ENCODE data around the gene AGAP5. TPM values are rescaled to one million over a fixed set of nuclear protein-coding genes. Genes with fewer than 3 reads are reported as not detected.
A peak's percentile ranks its signal among the peaks of the same experiment; 100 is the strongest.
"Not testable (repeated sequence)": the region's sequence is repeated elsewhere in the genome, so short reads cannot be mapped to it uniquely, and the experiment has no call there.

Gene AGAP5
- total RNA-seq, 6 donors from 2014 or later: 6.6 to 25.1 (median 8.7) TPM

- Histone ChIP-seq H3K36me3 (peaks cover 17 to 70% (median 50%) of the 10 kb centered on the region in 4 donors), H3K9me3 (no peaks in the 10 kb centered on the region), H3K27ac (peak overlapping the region in 2 of 4 donors; percentile 8 to 28), H3K4me1 (no peaks in the 10 kb centered on the region), H3K4me3 (no peak overlapping the region), H3K27me3 (no peaks in the 10 kb centered on the region)
- ATAC-seq (ENCODE audit: low FRiP score in 2 of 2): peak in 1 of 2 donors; percentile 50
- WGBS, 2 donors: 51 to 64% methylated on average over 5 of the region's 5 CpGs
- no peak for DNase-seq
- peak in 1 of 4 donors; percentile 9 for TF ChIP-seq POLR2A (IDR thresholded peaks at IDR 0.05)
- no peak for TF ChIP-seq POLR2AphosphoS5 (IDR thresholded peaks at IDR 0.05)
Observed at GRCh38 chr10:73717556-73717955, 19.6 kb upstream of the AGAP5 start.

- H3K9me3 ChIP-seq: no peaks in the 10 kb centered on the region
- ATAC-seq (ENCODE audit: low FRiP score in 2 of 2) (no peak), DNase-seq (no peak)
- H3K27ac ChIP-seq: no peak overlapping the region
- no peaks in the 10 kb centered on the region for H3K27me3 ChIP-seq
- H3K4me1 ChIP-seq: no peaks in the 10 kb centered on the region
- 91 to 94% methylated on average over 1 of the region's 1 CpG for WGBS, 2 donors
- TF ChIP-seq POLR2A (IDR thresholded peaks at IDR 0.05) (no peak), EP300 (IDR thresholded peaks at IDR 0.05) (no peak), CTCF (IDR thresholded peaks at IDR 0.05) (no peak), POLR2AphosphoS5 (IDR thresholded peaks at IDR 0.05) (no peak)
- H3K4me3 ChIP-seq: no peak overlapping the region
- peaks cover 9 to 66% (median 43%) of the 10 kb centered on the region in 4 donors for H3K36me3 ChIP-seq
Observed at GRCh38 chr10:73716251-73716650, 18.3 kb upstream of the AGAP5 start.

- not testable (repeated sequence) for H3K9me3 ChIP-seq; H3K27me3 ChIP-seq; H3K4me3 ChIP-seq; H3K4me1 ChIP-seq; ATAC-seq (ENCODE audit: low FRiP score in 2 of 2)
- Histone ChIP-seq H3K36me3 (peaks cover 9 to 58% (median 37%) of the 10 kb centered on the region in 4 donors), H3K27ac (peak overlapping the region in 2 of 4 donors; percentile 5 to 60)
- WGBS, 2 donors: 85 to 90% methylated on average over 16 to 17 of the region's 17 CpGs
- peak in 1 of 2 donors; percentile 72 for DNase-seq
Observed at GRCh38 chr10:73715179-73716156, 17.6 kb upstream of the AGAP5 start.

- not testable (repeated sequence) for H3K27me3 ChIP-seq; DNase-seq; H3K27ac ChIP-seq; H3K9me3 ChIP-seq; H3K4me3 ChIP-seq; H3K4me1 ChIP-seq; ATAC-seq (ENCODE audit: low FRiP score in 2 of 2)
- H3K36me3 ChIP-seq: peaks cover 5 to 54% (median 30%) of the 10 kb centered on the region in 4 donors
- 58 to 69% methylated on average over 3 of the region's 3 CpGs for WGBS, 2 donors
Observed at GRCh38 chr10:73714483-73714882, 16.6 kb upstream of the AGAP5 start.

GRCh38 chr10:73713912-73714311 lies 16.0 kb upstream of the AGAP5 start:
- H3K4me3 ChIP-seq; H3K4me1 ChIP-seq; H3K27ac ChIP-seq; DNase-seq; ATAC-seq (ENCODE audit: low FRiP score in 2 of 2); H3K9me3 ChIP-seq; H3K27me3 ChIP-seq: not testable (repeated sequence)
- peaks cover 5 to 50% (median 27%) of the 10 kb centered on the region in 4 donors for H3K36me3 ChIP-seq
- WGBS, 2 donors: 89 to 91% methylated on average over 3 of the region's 3 CpGs

GRCh38 chr10:73711683-73712082 lies 13.8 kb upstream of the AGAP5 start:
- WGBS, 2 donors: 91% methylated on average over 5 of the region's 5 CpGs
- H3K9me3 ChIP-seq; H3K4me3 ChIP-seq; DNase-seq; ATAC-seq (ENCODE audit: low FRiP score in 2 of 2); H3K27ac ChIP-seq; H3K27me3 ChIP-seq; H3K4me1 ChIP-seq: not testable (repeated sequence)
- H3K36me3 ChIP-seq: peaks cover 5 to 27% (median 17%) of the 10 kb centered on the region in 4 donors

- WGBS, 2 donors: 64 to 92% methylated on average over 1 of the region's 1 CpG
- H3K9me3 ChIP-seq; H3K4me1 ChIP-seq; ATAC-seq (ENCODE audit: low FRiP score in 2 of 2); H3K27me3 ChIP-seq; H3K4me3 ChIP-seq; H3K27ac ChIP-seq; DNase-seq: not testable (repeated sequence)
- peaks cover 0 to 18% (median 7%) of the 10 kb centered on the region in 4 donors for H3K36me3 ChIP-seq
Observed at GRCh38 chr10:73708122-73708521, 10.2 kb upstream of the AGAP5 start.

GRCh38 chr10:73707628-73708027 lies 9.7 kb upstream of the AGAP5 start:
- peaks cover 0 to 15% (median 5%) of the 10 kb centered on the region in 4 donors for H3K36me3 ChIP-seq
- not testable (repeated sequence) for H3K9me3 ChIP-seq; DNase-seq; H3K4me1 ChIP-seq; H3K27ac ChIP-seq; ATAC-seq (ENCODE audit: low FRiP score in 2 of 2); H3K27me3 ChIP-seq; H3K4me3 ChIP-seq

- peaks cover 0 to 12% (median 3%) of the 10 kb centered on the region in 4 donors for H3K36me3 ChIP-seq
- ATAC-seq (ENCODE audit: low FRiP score in 2 of 2); H3K9me3 ChIP-seq; H3K4me1 ChIP-seq; H3K27me3 ChIP-seq; DNase-seq; H3K4me3 ChIP-seq: not testable (repeated sequence)
- 100% methylated on average over 2 of the region's 2 CpGs; no CpG with 5 or more reads in 1 of the 2 donors for WGBS, 2 donors
- peak overlapping the region in 1 of 4 donors; percentile 33 for H3K27ac ChIP-seq
Observed at GRCh38 chr10:73706488-73706887, 8.6 kb upstream of the AGAP5 start.

GRCh38 chr10:73705506-73706072 lies 7.7 kb upstream of the AGAP5 start:
- ATAC-seq (ENCODE audit: low FRiP score in 2 of 2): not testable (repeated sequence)

GRCh38 chr10:73703924-73704323 lies 6.0 kb upstream of the AGAP5 start:
- H3K36me3 ChIP-seq: peaks cover 0 to 11% (median 0%) of the 10 kb centered on the region in 4 donors
- ATAC-seq (ENCODE audit: low FRiP score in 2 of 2); H3K27me3 ChIP-seq: not testable (repeated sequence)

More at GRCh38 chr10:73705506-73706072, 7.7 kb upstream of the AGAP5 start:
- not testable (repeated sequence) for H3K27me3 ChIP-seq, H3K4me3 ChIP-seq, H3K9me3 ChIP-seq, H3K4me1 ChIP-seq
- WGBS, 2 donors: 75 to 87% methylated on average over 1 of the region's 1 CpG
- peaks cover 0 to 14% (median 3%) of the 10 kb centered on the region in 4 donors for H3K36me3 ChIP-seq
- DNase-seq: peak in 1 of 2 donors; percentile 51
- H3K27ac ChIP-seq: peak overlapping the region in 2 of 4 donors; percentile 30 to 39

More at GRCh38 chr10:73703924-73704323, 6.0 kb upstream of the AGAP5 start:
- H3K27ac ChIP-seq, H3K4me3 ChIP-seq, H3K4me1 ChIP-seq, H3K9me3 ChIP-seq, DNase-seq: not testable (repeated sequence)

All from upper lobe of left lung (tissue), 6 donors.